Breast epithelium (tissue), 3 donors: ENCODE measurements around the gene KRT15.

Experiments used
- CTCF ChIP-seq, 3 donors: fragments of 450-650 bp; IDR thresholded peaks; one replicate each; pipeline ENCODE4 v1.5.1; 2016 to 2017; ENCODE audit warnings: antibody characterized with exemption in 3 of 3, mild to moderate bottlenecking in 3 of 3, moderate library complexity in 3 of 3
- POLR2A ChIP-seq: fragments of 450-650 bp; IDR thresholded peaks from one replicate; pipeline ENCODE4 v1.6.1; 2016; ENCODE audit warnings: antibody characterized with exemption, mild to moderate bottlenecking, moderate library complexity
- POLR2AphosphoS5 ChIP-seq, 3 donors: sonication (generic); formaldehyde crosslinking; IDR thresholded peaks; one replicate each; pipeline ENCODE4 v1.6.1; 2017; ENCODE audit warnings: antibody characterized with exemption in 3 of 3

- TF ChIP-seq CTCF (IDR thresholded peaks at IDR 0.05) (no peak), POLR2A (no peak), POLR2AphosphoS5 (IDR thresholded peaks at IDR 0.05) (no peak)
Measured at GRCh38 chr17:41553987-41554680, 35.4 kb upstream of the KRT15 start.
